WERI-Rb-1 (cell line): ENCODE data around the gene UBA3.

ENCODE experiments used
- DNase-seq: peaks from one replicate; pipeline ENCODE4 v3.0.0-alpha.2; 2020
- H3K27ac ChIP-seq: fragments of 250-450 bp; sonication (Bioruptor Pico); 2 replicates; pipeline ENCODE4 v1.5.1; 2020; ENCODE audit warnings: mild to moderate bottlenecking, moderate library complexity
- H3K27me3 ChIP-seq: fragments of 250-450 bp; sonication (Bioruptor Pico); 2 replicates; pipeline ENCODE4 v1.5.1; 2021; ENCODE audit warnings: mild to moderate bottlenecking, low read depth, moderate library complexity; ENCODE audit not compliant: insufficient read depth, severe bottlenecking
- H3K36me3 ChIP-seq: fragments of 250-450 bp; sonication (Bioruptor Pico); 2 replicates; pipeline ENCODE4 v1.5.1; 2020; ENCODE audit warnings: mild to moderate bottlenecking, moderate library complexity
- H3K4me3 ChIP-seq: 2 replicates; pipeline ENCODE4 v1.5.1; 2011; ENCODE audit warnings: low read depth, mild to moderate bottlenecking, control low read depth, low read length
- H3K9me3 ChIP-seq: fragments of 250-450 bp; sonication (Bioruptor Pico); 2 replicates; pipeline ENCODE4 v1.5.1; 2021; ENCODE audit warnings: mild to moderate bottlenecking, moderate library complexity; ENCODE audit not compliant: severe bottlenecking
- CTCF ChIP-seq: IDR thresholded peaks from 2 replicates; pipeline ENCODE4 v1.5.1; 2011; ENCODE audit warnings: low read depth, mild to moderate bottlenecking, control low read depth, inconsistent platforms, low read length

UBA3 gene

DNA sequence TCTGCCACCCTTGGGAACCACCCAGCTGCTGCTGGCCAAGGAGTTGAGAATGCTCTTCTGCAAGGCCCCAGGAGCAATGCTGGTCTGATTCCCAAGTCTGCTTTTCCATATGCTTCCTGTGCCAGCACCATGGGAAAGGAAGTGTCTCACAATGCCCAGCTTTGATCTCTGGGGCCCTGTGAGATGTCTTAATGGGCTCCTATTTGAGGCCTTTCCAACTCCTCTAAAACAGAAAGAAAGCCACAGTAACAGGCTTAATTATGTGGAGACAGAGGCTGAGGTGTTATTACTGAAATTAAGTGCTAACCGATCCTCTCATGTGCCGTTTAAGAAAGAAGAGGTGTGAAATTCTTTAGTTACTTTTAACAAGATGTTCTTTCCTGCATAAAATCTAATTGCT is 71.2 kb downstream of the UBA3 start:
- Histone ChIP-seq H3K27ac (no peak overlapping the region), H3K27me3 (no peaks in the 10 kb centered on the region), H3K4me3 (no peak overlapping the region), H3K9me3 (no peaks in the 10 kb centered on the region), H3K36me3 (peaks cover 20% of the 10 kb centered on the region)
- DNase-seq = no peak
- no peak for TF ChIP-seq CTCF

GRCh38 chr3:69005791-69006482 is 74.2 kb downstream of the UBA3 start:
- Histone ChIP-seq H3K27ac (no peak overlapping the region), H3K9me3 (no peaks in the 10 kb centered on the region), H3K36me3 (peaks cover 30% of the 10 kb centered on the region), H3K4me3 (no peak overlapping the region), H3K27me3 (no peaks in the 10 kb centered on the region)
- no peak for DNase-seq
- no peak for TF ChIP-seq CTCF

- no peak overlapping the region for H3K4me3 ChIP-seq
- no peak for DNase-seq
- TF ChIP-seq CTCF = no peak
- H3K27me3 ChIP-seq = no peaks in the 10 kb centered on the region
- H3K36me3 ChIP-seq = peaks cover 30% of the 10 kb centered on the region
- no peak overlapping the region for H3K27ac ChIP-seq
- no peaks in the 10 kb centered on the region for H3K9me3 ChIP-seq
Measured at GRCh38 chr3:69005071-69005790, 74.9 kb downstream of the UBA3 start.
